Spleen (tissue), 7 donors: Measurements from ENCODE around the gene TGFBRAP1.

Experiments used
- POLR2A ChIP-seq, 3 donors: fragments of 450-650 bp; IDR thresholded peaks; one replicate each; pipeline ENCODE4 v1.5.1; 2017; ENCODE audit warnings: antibody characterized with exemption in 3 of 3, mild to moderate bottlenecking in 1 of 3
- POLR2AphosphoS5 ChIP-seq, 3 donors: sonication (generic); formaldehyde crosslinking; IDR thresholded peaks; one replicate each; pipeline ENCODE4 v1.5.1; 2017; ENCODE audit warnings: antibody characterized with exemption in 3 of 3
- TF ChIP-seq, protein P1 (sequence below), 11 experiments: fragments of 200-600 bp in 7 of 11; fragments of 450-650 bp in 4 of 11; sonication (generic) in 4 of 11; IDR thresholded peaks in 8 of 11; conservative IDR thresholded peaks in 3 of 11; 1 replicate in 7 of 11; 2 replicates in 4 of 11; pipeline versions ENCODE4 v1.4.0 to v1.8.0; 2016 to 2021; ENCODE audit warnings: antibody characterized with exemption in 11 of 11, inconsistent platforms in 4 of 11, mild to moderate bottlenecking in 1 of 11
- donor health status: DM: no; HTN: no; CAD: no; lungs with moderate emphysema.
- donor health status: DM: no; HTN: no; CAD: no.
- donor health status: DM: no; HTN: no; CAD: no.

DNA sequence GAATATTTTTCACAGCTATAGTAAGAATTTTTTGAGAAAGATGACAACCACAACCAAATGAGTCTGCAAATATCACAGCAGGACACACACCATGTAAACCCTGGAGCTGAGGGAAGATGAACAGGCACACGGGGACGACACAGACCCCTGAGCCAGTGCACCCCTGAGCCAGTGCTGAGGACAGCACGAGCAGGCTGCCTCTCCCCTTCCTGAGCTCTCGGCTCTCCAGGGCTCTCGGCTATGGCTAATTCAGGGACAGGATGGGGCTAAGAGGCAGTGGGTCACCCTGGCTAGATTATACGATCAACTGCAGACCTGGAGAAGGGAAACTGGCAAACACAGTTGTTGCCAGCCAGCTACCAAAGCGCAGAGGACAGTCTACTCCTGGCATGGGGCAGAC lies 41.4 kb downstream of the TGFBRAP1 start:
- no peak for TF ChIP-seq POLR2AphosphoS5 (IDR thresholded peaks at IDR 0.05)
- TF ChIP-seq, protein P1, sequence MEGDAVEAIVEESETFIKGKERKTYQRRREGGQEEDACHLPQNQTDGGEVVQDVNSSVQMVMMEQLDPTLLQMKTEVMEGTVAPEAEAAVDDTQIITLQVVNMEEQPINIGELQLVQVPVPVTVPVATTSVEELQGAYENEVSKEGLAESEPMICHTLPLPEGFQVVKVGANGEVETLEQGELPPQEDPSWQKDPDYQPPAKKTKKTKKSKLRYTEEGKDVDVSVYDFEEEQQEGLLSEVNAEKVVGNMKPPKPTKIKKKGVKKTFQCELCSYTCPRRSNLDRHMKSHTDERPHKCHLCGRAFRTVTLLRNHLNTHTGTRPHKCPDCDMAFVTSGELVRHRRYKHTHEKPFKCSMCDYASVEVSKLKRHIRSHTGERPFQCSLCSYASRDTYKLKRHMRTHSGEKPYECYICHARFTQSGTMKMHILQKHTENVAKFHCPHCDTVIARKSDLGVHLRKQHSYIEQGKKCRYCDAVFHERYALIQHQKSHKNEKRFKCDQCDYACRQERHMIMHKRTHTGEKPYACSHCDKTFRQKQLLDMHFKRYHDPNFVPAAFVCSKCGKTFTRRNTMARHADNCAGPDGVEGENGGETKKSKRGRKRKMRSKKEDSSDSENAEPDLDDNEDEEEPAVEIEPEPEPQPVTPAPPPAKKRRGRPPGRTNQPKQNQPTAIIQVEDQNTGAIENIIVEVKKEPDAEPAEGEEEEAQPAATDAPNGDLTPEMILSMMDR (IDR thresholded peaks at IDR 0.05 in 8 of 11, conservative IDR thresholded peaks at IDR 0.05 in 3 of 11), result no peak
- TF ChIP-seq POLR2A (IDR thresholded peaks at IDR 0.05), result no peak
